COLO668 (cell line): Measurements from ENCODE around the gene GAGE12H.
"Not testable (repeated sequence)": the region's sequence is repeated elsewhere in the genome, so short reads cannot be mapped to it uniquely, and the experiment has no call there.

Experiments
- DNase-seq: peaks from one replicate; lab custom pipeline; 2025; ENCODE audit not compliant: unreplicated experiment; lab: John Stamatoyannopoulos, UW

GAGE12H gene, protein sequence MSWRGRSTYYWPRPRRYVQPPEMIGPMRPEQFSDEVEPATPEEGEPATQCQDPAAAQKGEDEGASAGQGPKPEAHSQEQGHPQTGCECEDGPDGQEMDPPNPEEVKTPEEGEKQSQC

DNA sequence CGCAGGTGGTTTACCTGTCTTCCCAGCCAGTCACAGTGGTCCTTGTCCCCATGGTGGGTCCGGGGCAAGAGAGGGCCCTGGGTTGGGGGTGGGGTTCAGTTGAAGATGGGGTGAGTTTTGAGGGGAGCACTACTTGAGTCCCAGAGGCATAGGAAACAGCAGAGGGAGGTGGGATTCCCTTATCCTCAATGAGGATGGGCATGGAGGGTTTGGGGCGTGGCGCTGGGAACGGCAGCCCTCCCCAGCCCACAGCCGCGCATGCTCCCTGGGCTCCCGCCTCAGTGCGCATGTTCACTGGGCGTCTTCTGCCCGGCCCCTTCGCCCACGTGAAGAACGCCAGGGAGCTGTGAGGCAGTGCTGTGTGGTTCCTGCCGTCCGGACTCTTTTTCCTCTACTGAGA is at the start of gene GAGE12H:
Gene GAGE12H, plus strand, starts transcription at position 301 of the 400 bp plus-strand sequence. CDS start 1,155 bp downstream, outside the sequence.
- DNase-seq: not testable (repeated sequence)

DNA sequence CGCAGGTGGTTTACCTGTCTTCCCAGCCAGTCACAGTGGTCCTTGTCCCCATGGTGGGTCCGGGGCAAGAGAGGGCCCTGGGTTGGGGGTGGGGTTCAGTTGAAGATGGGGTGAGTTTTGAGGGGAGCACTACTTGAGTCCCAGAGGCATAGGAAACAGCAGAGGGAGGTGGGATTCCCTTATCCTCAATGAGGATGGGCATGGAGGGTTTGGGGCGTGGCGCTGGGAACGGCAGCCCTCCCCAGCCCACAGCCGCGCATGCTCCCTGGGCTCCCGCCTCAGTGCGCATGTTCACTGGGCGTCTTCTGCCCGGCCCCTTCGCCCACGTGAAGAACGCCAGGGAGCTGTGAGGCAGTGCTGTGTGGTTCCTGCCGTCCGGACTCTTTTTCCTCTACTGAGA is 47.9 kb upstream of the GAGE12H start, which contains the start of gene GAGE12C:
Gene GAGE12C, plus strand, starts transcription at position 301 of the 400 bp plus-strand sequence. CDS start 1,155 bp downstream, outside the sequence.
- DNase-seq: not testable (repeated sequence)

DNA sequence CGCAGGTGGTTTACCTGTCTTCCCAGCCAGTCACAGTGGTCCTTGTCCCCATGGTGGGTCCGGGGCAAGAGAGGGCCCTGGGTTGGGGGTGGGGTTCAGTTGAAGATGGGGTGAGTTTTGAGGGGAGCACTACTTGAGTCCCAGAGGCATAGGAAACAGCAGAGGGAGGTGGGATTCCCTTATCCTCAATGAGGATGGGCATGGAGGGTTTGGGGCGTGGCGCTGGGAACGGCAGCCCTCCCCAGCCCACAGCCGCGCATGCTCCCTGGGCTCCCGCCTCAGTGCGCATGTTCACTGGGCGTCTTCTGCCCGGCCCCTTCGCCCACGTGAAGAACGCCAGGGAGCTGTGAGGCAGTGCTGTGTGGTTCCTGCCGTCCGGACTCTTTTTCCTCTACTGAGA is 38.3 kb upstream of the GAGE12H start, which contains the start of gene GAGE12D:
Gene GAGE12D, plus strand, starts transcription at position 301 of the 400 bp plus-strand sequence. CDS start 1,155 bp downstream, outside the sequence.
- DNase-seq: not testable (repeated sequence)

DNA sequence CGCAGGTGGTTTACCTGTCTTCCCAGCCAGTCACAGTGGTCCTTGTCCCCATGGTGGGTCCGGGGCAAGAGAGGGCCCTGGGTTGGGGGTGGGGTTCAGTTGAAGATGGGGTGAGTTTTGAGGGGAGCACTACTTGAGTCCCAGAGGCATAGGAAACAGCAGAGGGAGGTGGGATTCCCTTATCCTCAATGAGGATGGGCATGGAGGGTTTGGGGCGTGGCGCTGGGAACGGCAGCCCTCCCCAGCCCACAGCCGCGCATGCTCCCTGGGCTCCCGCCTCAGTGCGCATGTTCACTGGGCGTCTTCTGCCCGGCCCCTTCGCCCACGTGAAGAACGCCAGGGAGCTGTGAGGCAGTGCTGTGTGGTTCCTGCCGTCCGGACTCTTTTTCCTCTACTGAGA is 28.8 kb upstream of the GAGE12H start, which contains the start of gene GAGE12E:
Gene GAGE12E, plus strand, starts transcription at position 301 of the 400 bp plus-strand sequence. CDS start 1,155 bp downstream, outside the sequence.
- not testable (repeated sequence) for DNase-seq

DNA sequence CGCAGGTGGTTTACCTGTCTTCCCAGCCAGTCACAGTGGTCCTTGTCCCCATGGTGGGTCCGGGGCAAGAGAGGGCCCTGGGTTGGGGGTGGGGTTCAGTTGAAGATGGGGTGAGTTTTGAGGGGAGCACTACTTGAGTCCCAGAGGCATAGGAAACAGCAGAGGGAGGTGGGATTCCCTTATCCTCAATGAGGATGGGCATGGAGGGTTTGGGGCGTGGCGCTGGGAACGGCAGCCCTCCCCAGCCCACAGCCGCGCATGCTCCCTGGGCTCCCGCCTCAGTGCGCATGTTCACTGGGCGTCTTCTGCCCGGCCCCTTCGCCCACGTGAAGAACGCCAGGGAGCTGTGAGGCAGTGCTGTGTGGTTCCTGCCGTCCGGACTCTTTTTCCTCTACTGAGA is 19.2 kb upstream of the GAGE12H start, which contains the start of gene GAGE12F:
Gene GAGE12F, plus strand, starts transcription at position 301 of the 400 bp plus-strand sequence. CDS start 1,155 bp downstream, outside the sequence.
- not testable (repeated sequence) for DNase-seq

DNA sequence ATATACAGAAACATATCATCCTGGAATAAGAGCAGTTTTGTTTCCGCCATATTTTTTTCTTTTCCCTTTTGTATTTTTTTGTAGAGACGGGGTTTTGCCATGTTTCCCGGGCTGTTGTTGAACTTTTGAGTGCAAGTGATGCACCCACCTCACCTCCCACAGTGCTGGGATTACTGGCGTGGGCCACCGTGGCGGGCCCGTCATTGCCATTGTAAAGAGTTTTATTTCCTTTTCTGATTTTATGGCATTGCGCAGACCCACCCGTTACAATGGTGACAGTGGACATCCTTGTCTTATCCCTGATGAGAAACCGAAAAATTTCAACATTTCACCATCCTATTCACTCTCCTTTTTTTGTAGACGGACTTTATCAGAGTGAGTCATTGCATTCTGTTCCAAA is 11.0 kb upstream of the GAGE12H start:
- not testable (repeated sequence) for DNase-seq

DNA sequence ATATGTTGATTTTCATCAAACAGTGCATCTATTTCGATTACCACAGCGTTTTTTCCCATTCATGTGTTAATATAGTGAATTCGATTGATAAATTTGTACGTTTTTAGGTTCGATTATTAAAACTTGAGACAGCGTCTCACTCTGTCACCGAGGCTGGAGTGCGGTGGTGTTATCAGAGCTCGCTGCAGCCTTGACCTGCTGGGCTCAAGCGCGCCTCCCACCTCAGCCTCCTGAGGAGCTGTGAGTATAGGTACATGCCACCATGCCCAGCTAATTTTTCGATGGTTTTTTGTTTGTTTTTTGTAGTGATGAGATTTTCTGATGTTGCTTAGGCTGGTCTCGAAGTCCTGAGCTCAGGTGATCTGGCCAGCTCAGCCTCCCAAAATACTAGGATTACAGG is 10.6 kb upstream of the GAGE12H start:
- DNase-seq: not testable (repeated sequence)

DNA sequence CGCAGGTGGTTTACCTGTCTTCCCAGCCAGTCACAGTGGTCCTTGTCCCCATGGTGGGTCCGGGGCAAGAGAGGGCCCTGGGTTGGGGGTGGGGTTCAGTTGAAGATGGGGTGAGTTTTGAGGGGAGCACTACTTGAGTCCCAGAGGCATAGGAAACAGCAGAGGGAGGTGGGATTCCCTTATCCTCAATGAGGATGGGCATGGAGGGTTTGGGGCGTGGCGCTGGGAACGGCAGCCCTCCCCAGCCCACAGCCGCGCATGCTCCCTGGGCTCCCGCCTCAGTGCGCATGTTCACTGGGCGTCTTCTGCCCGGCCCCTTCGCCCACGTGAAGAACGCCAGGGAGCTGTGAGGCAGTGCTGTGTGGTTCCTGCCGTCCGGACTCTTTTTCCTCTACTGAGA is 9.6 kb upstream of the GAGE12H start, which contains the start of gene GAGE12G:
Gene GAGE12G, plus strand, starts transcription at position 301 of the 400 bp plus-strand sequence. CDS start 1,155 bp downstream, outside the sequence.
- DNase-seq: not testable (repeated sequence)

DNA sequence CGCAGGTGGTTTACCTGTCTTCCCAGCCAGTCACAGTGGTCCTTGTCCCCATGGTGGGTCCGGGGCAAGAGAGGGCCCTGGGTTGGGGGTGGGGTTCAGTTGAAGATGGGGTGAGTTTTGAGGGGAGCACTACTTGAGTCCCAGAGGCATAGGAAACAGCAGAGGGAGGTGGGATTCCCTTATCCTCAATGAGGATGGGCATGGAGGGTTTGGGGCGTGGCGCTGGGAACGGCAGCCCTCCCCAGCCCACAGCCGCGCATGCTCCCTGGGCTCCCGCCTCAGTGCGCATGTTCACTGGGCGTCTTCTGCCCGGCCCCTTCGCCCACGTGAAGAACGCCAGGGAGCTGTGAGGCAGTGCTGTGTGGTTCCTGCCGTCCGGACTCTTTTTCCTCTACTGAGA is 9.4 kb downstream of the GAGE12H start, which contains the start of gene GAGE2A:
Gene GAGE2A, plus strand, starts transcription at position 301 of the 400 bp plus-strand sequence. CDS start 1,155 bp downstream, outside the sequence.
- not testable (repeated sequence) for DNase-seq

DNA sequence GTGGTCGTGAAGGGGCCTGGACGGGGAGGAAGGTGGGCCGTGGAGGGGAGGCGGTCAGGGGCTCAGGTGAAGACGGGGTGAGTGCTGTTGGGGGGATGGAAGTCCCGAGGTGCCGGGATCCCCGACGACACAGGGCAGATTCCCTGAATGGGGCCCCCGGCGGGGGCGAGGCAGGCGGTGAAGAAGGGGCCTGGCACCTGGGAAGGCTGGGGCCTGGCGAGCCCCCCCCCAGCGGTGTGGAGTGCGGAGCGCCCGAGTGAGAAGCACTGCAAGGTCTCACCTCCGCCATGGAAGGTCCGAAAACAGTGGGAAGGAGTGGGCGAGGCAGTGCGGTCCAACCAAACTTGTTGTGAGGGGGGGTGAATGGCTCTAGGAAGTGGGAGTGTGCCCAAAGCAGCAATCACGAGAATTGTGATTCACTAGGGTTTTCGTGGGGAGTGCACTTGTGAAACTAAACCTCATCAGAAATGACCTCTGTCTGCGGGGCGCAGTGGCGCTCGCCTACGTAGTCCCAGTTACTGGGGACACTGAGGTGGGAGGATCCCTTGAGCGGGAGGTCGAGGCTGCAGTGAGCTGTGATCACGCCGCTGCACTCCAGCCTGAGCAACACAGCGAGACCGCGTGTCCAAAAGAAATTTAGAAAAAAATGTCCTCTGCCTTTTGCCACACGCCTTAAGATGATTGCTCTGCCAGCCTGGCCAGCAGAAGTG is 10.2 kb downstream of the GAGE12H start:
- not testable (repeated sequence) for DNase-seq

DNA sequence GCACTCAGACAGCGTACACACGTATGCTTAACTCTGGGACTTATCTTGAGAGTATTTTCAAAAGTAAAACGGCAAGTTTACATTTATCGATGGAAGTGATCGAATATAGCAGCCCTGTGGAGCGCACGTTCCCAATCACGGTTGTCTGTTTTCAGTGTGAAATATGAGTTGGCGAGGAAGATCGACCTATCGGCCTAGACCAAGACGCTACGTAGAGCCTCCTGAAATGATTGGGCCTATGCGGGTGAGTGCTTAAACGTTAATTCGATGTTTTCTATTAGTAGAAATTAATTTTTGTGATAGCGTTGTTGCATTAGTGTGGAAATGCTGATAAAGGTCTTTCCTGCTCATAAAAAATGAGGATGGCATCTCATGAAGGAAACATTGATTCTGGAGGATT is 10.7 kb downstream of the GAGE12H start:
- DNase-seq: not testable (repeated sequence)

DNA sequence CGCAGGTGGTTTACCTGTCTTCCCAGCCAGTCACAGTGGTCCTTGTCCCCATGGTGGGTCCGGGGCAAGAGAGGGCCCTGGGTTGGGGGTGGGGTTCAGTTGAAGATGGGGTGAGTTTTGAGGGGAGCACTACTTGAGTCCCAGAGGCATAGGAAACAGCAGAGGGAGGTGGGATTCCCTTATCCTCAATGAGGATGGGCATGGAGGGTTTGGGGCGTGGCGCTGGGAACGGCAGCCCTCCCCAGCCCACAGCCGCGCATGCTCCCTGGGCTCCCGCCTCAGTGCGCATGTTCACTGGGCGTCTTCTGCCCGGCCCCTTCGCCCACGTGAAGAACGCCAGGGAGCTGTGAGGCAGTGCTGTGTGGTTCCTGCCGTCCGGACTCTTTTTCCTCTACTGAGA is 19.0 kb downstream of the GAGE12H start, which contains the start of gene GAGE1:
Gene GAGE1, plus strand, starts transcription at position 301 of the 400 bp plus-strand sequence. CDS start 1,155 bp downstream, outside the sequence.
- not testable (repeated sequence) for DNase-seq

DNA sequence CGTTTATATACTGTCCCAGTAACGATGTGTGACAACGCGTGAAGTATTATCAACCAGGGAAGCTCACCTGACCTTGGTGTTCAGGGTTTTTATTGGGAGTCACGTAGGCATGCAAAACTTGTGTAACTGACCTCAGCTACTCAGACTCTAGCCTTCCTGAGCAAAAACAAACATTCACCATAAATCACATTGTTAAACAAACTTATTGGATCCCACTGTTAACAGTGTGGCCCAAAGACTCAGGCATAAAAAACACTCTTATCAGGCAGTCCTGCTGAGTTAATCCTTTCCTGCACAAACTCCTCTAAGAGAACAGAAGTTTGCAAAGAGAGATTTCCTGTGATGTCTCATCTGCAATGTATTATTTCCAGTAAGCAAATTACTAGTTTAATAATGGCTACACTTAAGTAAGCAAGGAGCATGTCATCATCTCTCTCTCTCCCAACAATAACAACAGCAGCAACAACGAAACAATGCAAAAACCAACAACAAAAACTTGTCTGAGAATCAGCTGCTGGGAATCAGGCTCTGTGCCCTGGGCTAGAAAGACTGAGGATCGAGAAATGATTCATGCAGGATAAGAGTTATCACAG is 31.1 kb downstream of the GAGE12H start:
- no peak for DNase-seq

DNA sequence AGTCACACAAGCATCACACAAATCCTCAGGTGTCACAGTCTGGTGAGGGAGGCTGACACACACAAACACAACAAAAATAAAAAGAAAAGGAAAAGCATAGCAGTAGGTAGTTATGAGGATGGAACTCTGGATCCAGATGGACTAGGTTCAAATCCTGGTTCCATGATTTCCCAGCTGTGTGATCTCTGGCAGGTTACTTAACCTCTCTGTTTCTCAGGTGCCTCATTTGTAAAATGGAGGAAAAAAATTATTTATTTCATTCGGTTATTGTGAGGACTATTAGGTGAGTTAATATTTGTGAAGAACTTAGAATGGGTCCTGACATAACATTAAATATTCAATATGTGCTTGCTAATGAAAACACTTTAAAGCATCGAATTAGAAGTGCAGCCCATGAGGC is 38.8 kb downstream of the GAGE12H start:
- DNase-seq: no peak

DNA sequence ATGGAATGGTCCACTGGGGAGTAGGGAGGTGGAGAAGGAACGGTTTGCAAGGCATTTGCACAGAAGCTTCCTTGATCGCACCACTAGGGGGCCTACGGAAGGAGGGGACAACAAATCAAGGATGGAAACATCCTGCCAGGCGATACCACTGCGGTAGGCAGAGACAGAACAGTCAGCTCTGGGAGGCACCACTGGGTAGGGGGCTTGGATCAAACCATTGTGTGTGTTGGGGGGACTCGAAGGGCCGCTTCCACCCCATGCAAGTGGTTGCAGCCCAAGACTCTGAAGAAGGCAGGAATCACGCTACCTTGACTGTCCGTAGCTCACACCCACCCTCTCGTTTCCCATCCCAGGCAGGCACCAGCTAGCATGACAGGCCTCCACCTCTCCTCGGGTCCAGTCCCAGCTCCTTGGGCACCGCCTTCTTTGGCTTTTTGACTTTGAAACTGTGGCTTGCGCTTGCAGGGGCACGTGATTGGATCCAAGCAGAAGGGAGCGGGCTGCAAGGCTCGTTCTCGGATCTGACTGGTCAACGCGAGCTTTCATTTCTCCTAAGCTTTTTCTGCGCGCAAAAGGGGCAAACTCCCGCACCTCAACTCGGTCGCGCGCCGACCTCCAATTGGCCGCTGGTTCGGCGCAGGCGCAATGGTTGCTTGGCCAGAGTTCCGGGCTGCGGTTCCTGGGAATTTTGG is 47.5 kb downstream of the GAGE12H start:
- peak; percentile 0 for DNase-seq
